Epithelial cell of esophagus (primary cell): Measurements from ENCODE around the gene CHPF.

Experiments used
- DNase-seq: peaks from one replicate; pipeline ENCODE4 v3.0.0; 2010; ENCODE audit warnings: low read depth
- H3K4me3 ChIP-seq: 2 replicates; pipeline ENCODE4 v1.5.1; 2011; ENCODE audit warnings: mild to moderate bottlenecking, low read length, control low read depth
- CTCF ChIP-seq: IDR thresholded peaks from 2 replicates; pipeline ENCODE4 v1.5.1; 2011; ENCODE audit warnings: low read depth, mild to moderate bottlenecking, low read length, control low read depth, inconsistent platforms; ENCODE audit not compliant: insufficient read depth; ENCODE audit errors: missing control alignments

CHPF gene

GRCh38 chr2:219543596-219544358, at the start of gene CHPF, which contains the start of gene TMEM198:
Gene CHPF, minus strand, starts transcription at chr2:219543809. Its CDS starts 271 bp downstream, at chr2:219543538.
Gene TMEM198, plus strand, starts transcription at chr2:219544028. Its CDS starts 700 bp downstream, at chr2:219544728.
- no peak for TF ChIP-seq CTCF
- DNase-seq, result peak; percentile 98
- peak within 1 kb of the TSS; percentile 79 for H3K4me3 ChIP-seq

GRCh38 chr2:219593154-219593553, 49.5 kb upstream of the CHPF start:
- TF ChIP-seq CTCF, result no peak

GRCh38 chr2:219592736-219593135, 49.1 kb upstream of the CHPF start:
- no peak for TF ChIP-seq CTCF

More at GRCh38 chr2:219593154-219593553, 49.5 kb upstream of the CHPF start:
- DNase-seq, result no peak
- H3K4me3 ChIP-seq, result no peak overlapping the region

GRCh38 chr2:219591091-219591490, 47.5 kb upstream of the CHPF start:
- no peak overlapping the region for H3K4me3 ChIP-seq
- no peak for DNase-seq
- no peak for TF ChIP-seq CTCF

More at GRCh38 chr2:219592736-219593135, 49.1 kb upstream of the CHPF start:
- DNase-seq, result no peak
- H3K4me3 ChIP-seq, result no peak overlapping the region

- no peak overlapping the region for H3K4me3 ChIP-seq
- DNase-seq, result no peak
- no peak for TF ChIP-seq CTCF
These were observed 37.7 kb upstream of the CHPF start for GRCh38 chr2:219581346-219581745.

GRCh38 chr2:219578811-219579613, 35.4 kb upstream of the CHPF start:
- H3K4me3 ChIP-seq, result no peak overlapping the region
- DNase-seq, result peak; percentile 65
- no peak for TF ChIP-seq CTCF
